Measurements from ENCODE around the gene OVOL3. TPM values are rescaled to one million over a fixed set of nuclear protein-coding genes. Genes with fewer than 3 reads are reported as not detected.

OVOL3 gene
- total RNA-seq, 1 donor from 2014 or later = not detected

GRCh38 chr19:36136964-36137686 lies 26.2 kb downstream of the OVOL3 start:
- DNase-seq = peak; percentile 59

DNA sequence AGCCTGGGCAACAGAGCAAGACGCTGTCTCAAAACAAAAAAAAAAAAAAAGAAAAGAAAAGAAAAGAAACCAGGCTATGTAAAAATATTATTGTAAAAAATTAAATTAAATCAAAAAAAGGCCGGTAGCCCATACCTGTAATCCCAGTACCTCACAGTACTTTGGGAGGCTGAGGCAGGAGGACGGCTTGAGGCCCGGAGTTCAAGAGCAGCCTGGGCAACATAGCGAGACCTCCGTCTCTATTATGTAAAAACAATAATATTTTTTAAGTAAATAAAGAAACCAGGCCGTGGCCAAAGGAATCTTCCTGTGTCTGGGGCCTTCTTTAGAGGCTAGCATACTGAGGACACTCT lies 28.2 kb downstream of the OVOL3 start:
- no peak for DNase-seq

DNA sequence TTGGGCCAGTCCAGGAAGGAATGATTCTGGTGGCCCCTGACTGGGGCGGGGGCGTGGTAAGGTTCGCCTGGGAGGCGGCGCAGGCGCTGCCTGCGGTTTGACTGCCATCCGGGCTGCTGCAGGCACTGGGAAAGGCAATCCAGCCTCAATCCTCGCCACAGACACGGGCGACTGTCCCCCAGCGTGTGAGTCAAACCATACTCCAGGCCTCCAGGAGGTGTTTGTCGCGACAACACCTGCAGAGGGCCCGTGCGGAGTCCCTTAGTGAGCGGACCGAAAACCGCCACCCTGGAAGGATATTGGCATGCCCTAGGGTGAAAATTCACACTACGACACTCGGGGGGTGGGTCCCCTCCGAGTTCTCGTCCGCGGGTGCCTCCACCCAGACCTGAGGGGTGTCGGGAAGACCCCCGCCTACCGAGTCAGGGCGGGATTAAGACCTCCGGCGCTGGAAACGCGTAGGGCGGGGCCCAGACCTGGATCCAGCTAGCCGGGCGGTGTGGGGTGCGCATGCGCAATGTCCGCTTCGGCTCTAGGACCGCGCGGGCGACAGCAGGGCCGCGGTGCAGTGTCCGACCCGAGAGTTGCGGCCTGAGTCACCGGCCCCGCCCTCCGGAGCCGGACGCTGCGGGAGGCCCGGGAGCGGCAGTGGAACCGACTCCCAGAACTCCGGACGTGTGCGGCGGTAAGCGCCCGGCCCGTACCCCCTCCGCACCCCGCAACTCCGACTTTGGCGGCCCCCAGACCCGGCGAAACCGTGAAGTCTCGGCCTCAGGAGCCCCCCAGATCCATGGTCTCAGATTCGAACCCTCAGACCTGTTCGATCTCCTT lies 28.7 kb downstream of the OVOL3 start, which contains the start of gene CAPNS1:
TSS of gene CAPNS1 (plus strand) at position 594 of the 831 bp plus-strand sequence. CDS start 946 bp downstream, outside the sequence.
- DNase-seq = peak; percentile 98

DNA sequence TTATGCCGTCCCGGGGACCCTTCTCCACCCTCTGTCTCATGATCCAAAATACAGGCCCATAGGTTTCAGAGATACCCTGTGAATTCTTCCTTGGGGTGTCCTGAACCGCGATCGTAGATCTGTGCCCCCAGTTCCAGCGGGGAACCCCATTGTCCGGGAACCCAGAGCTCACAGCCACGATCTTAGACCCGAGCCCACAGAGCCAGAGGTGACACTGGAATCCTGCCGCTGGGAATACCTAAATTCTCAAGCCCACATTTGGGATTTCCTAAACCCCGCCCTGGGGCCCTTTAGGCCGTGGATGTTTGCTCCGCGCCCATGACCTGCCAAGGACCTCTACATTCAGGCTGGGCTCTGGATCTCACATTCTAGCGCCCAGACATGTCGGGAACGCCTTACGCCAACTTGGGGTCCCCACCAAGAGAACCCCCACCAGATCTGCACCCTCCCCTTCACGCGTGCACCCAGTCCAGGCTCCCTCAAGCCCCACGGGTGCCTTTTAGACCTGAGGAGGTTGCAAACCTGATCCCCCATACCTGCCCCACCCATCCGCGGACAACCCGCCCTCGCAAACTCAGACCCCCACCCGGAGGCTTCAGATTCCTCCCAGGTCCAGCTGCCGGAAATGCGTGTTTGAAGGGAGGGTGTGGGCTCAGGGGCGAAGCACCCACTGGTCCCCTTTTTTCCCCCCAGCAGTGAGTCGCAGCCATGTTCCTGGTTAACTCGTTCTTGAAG lies 29.5 kb downstream of the OVOL3 start:
- DNase-seq = peak; percentile 73

- peak; percentile 90 for DNase-seq
Observed at GRCh38 chr19:36141039-36141927, 30.3 kb downstream of the OVOL3 start.

GRCh38 chr19:36142046-36142445 lies 31.1 kb downstream of the OVOL3 start:
- no peak for DNase-seq

GRCh38 chr19:36142496-36142895 lies 31.6 kb downstream of the OVOL3 start:
- DNase-seq = no peak

GRCh38 chr19:36144624-36145023 lies 33.7 kb downstream of the OVOL3 start:
- DNase-seq = no peak

- no peak for DNase-seq
Observed at GRCh38 chr19:36149673-36150406, 38.9 kb downstream of the OVOL3 start.

- no peak for DNase-seq
Observed at GRCh38 chr19:36150586-36150985, 39.6 kb downstream of the OVOL3 start.

DNA sequence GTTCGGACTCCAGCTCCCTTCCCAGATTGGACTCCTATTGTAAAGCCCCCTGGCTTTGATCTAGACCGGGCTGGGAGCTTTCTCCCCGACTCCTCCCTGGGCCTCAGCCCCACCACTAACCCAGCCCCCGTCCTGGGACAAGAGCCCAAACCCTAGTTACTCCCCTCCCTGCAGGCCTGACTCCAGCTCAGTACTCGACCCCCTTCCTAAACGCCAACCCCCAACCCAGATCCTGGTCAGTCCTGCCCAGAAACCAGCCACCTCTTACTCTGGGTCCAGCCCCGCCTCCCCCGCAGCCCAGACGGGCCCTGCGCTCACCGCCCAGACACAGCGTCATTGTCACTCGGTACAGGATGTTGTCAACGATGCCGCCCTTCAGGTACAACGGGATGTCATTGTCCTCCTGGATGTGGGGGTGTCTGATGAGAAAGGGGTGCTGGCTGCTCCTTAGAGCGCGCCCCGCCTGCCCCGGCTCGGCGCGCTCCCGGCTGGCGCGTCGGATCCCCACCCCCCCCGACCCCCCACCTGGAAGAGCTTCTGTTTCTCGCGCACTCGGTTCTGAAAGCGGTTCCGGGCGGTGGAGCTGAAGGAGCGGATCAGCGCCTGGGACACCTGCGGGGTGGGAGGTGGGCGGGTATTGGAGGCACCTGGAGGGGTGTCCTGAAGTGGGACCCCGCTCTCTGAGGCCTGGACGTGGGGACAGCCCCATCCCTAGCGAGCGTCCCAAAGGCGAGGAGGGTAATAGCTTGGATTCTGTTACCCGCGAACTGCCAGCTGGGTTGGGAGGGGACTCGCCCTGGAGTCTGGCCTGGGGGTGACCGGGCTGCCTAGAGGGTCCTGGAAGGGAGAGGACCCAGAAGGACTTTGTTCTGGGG lies 40.4 kb downstream of the OVOL3 start:
- peak; percentile 47 for DNase-seq

DNA sequence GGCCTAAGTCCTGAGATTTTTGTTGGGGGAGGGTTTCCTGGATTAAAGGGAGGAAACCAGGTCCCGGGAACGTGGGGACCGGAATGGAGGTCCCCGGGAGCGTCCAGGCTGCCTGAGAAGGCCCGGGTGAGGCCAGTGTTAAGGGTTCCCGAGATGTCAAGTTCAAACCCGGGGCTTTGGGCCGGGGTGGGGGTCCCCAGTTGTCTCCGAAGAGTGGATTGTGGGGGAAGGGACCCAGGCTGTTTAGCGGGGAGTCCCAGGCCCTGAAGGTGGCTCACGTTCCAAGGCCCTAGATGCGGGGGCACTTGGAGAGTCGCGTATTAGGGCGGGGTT lies 41.0 kb downstream of the OVOL3 start:
- peak; percentile 23 for DNase-seq

- peak; percentile 59 for DNase-seq
Observed at GRCh38 chr19:36152352-36153091, 41.6 kb downstream of the OVOL3 start, which contains the start of gene COX7A1. TSS of gene COX7A1 (minus strand) at chr19:36152447. CDS start at chr19:36152407, 40 bp downstream.

DNA sequence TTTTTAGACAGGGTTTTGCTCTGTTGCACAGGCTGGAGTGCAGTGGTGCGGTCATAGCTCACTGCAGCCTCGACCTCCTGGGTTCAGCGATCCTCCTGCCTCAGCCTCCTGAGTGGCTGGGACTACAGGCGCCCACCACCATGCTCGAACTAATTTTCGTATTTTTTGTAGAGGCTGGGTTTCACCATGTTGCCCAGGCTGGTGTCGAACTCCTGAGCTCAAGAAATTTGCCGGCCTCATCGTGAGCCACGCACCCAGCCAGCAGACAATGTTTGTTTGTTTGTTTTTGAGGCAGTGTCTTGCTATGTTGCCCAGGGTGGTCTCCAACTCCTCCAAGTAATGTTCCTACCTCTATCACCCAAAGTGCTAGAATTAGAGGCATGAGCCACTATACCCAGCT lies 42.2 kb downstream of the OVOL3 start:
- DNase-seq = no peak

GRCh38 chr19:36160821-36161596 lies 50.1 kb downstream of the OVOL3 start:
- DNase-seq = no peak

All from dermis blood vessel endothelial cell (primary cell).